HCT116 (cell line): ENCODE results near the gene PBX1.

ENCODE experiments used
- EZH2 ChIP-seq: fragments of 200-600 bp; sonication (generic); IDR thresholded peaks from 2 replicates; pipeline ENCODE4 v1.6.1; 2017; ENCODE audit warnings: antibody characterized with exemption, mixed run types
- JUND ChIP-seq: IDR thresholded peaks from 2 replicates; pipeline ENCODE4 v1.6.1; 2012
- POLR2A ChIP-seq: IDR thresholded peaks from 2 replicates; pipeline ENCODE4 v1.7.0; 2011; ENCODE audit warnings: borderline replicate concordance; ENCODE audit not compliant: insufficient read depth, insufficient read length; ENCODE audit errors: extremely low read depth
- POLR2AphosphoS5 ChIP-seq: IDR thresholded peaks from 2 replicates; pipeline ENCODE4 v1.6.1; 2011; ENCODE audit warnings: mild to moderate bottlenecking, low read depth, low read length, moderate library complexity
- RAD21 ChIP-seq: IDR thresholded peaks from 2 replicates; pipeline ENCODE4 v1.6.1; 2012; ENCODE audit warnings: low read depth, mild to moderate bottlenecking
- SIN3A ChIP-seq: IDR thresholded peaks from 2 replicates; pipeline ENCODE4 v1.6.1; 2012; ENCODE audit warnings: low read depth
- TCF7L2 ChIP-seq: IDR thresholded peaks from 2 replicates; pipeline ENCODE4 v1.7.0; 2011; ENCODE audit warnings: borderline replicate concordance, inconsistent platforms; ENCODE audit not compliant: insufficient read depth, insufficient read length; ENCODE audit errors: extremely low read depth
- YY1 ChIP-seq: IDR thresholded peaks from 2 replicates; pipeline ENCODE4 v1.6.1; 2011; ENCODE audit warnings: low read length, low read depth, moderate library complexity, mild to moderate bottlenecking; ENCODE audit not compliant: insufficient replicate concordance; ENCODE audit errors: extremely low read depth
- TF ChIP-seq, protein P1 (sequence below): IDR thresholded peaks from 2 replicates; pipeline ENCODE4 v1.6.1; 2012
- TF ChIP-seq, protein P2 (sequence below), 3 experiments: fragments of 200-600 bp in 1 of 3; sonication (generic) in 1 of 3; IDR thresholded peaks in 2 of 3; conservative IDR thresholded peaks in 1 of 3; 2 replicates each; pipeline ENCODE4 v1.5.1; 2012 to 2017; ENCODE audit warnings: low read depth in 2 of 3, low read length in 2 of 3, antibody characterized with exemption in 1 of 3, borderline replicate concordance in 1 of 3, control low read depth in 1 of 3, mild to moderate bottlenecking in 1 of 3, mixed read lengths in 1 of 3, mixed run types in 1 of 3, moderate library complexity in 1 of 3; ENCODE audit not compliant: insufficient read depth in 1 of 3

DNA sequence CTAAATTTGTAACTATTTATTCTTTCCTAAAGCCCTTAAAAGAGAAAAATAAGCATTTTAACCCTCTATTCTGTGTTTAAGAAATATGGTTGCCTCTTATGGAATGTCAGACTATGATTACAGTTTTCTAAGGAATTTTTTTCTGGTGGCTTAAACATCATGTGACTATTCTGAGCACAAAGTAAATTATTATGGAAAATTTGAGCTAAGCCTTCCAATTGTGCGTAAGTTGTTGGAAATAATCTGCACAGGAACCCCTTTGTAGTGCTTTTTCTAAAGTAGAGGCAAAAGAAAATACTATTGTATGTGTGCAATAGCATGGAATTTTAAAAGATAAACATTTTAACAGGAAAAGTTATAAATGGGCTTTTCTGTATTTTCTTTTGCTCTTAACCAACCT lies 254.8 kb downstream of the PBX1 start:
- no peak for TF ChIP-seq EZH2
- TF ChIP-seq, protein P1, sequence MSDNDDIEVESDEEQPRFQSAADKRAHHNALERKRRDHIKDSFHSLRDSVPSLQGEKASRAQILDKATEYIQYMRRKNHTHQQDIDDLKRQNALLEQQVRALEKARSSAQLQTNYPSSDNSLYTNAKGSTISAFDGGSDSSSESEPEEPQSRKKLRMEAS: no peak
- no peak for TF ChIP-seq POLR2A
- TF ChIP-seq, protein P2, sequence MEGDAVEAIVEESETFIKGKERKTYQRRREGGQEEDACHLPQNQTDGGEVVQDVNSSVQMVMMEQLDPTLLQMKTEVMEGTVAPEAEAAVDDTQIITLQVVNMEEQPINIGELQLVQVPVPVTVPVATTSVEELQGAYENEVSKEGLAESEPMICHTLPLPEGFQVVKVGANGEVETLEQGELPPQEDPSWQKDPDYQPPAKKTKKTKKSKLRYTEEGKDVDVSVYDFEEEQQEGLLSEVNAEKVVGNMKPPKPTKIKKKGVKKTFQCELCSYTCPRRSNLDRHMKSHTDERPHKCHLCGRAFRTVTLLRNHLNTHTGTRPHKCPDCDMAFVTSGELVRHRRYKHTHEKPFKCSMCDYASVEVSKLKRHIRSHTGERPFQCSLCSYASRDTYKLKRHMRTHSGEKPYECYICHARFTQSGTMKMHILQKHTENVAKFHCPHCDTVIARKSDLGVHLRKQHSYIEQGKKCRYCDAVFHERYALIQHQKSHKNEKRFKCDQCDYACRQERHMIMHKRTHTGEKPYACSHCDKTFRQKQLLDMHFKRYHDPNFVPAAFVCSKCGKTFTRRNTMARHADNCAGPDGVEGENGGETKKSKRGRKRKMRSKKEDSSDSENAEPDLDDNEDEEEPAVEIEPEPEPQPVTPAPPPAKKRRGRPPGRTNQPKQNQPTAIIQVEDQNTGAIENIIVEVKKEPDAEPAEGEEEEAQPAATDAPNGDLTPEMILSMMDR (IDR thresholded peaks at IDR 0.05 in 2 of 3, conservative IDR thresholded peaks at IDR 0.05 in 1 of 3; ENCODE audit: borderline replicate concordance in 1 of 3, insufficient read depth in 1 of 3, low read depth in 2 of 3, low read length in 2 of 3): no peak
- no peak for TF ChIP-seq YY1
- no peak for TF ChIP-seq JUND
- TF ChIP-seq TCF7L2: no peak
- TF ChIP-seq RAD21: no peak
- no peak for TF ChIP-seq SIN3A
- TF ChIP-seq POLR2AphosphoS5: no peak
